ENCODE measurements around the gene PRPF4. TPM values are rescaled to one million over a fixed set of nuclear protein-coding genes. Genes with fewer than 3 reads are reported as not detected.
"Not testable (repeated sequence)": the region's sequence is repeated elsewhere in the genome, so short reads cannot be mapped to it uniquely, and the experiment has no call there.

Gene PRPF4
- total RNA-seq, 6 donors from 2014 or later: 7.1 to 18.2 (median 15.0) TPM

DNA sequence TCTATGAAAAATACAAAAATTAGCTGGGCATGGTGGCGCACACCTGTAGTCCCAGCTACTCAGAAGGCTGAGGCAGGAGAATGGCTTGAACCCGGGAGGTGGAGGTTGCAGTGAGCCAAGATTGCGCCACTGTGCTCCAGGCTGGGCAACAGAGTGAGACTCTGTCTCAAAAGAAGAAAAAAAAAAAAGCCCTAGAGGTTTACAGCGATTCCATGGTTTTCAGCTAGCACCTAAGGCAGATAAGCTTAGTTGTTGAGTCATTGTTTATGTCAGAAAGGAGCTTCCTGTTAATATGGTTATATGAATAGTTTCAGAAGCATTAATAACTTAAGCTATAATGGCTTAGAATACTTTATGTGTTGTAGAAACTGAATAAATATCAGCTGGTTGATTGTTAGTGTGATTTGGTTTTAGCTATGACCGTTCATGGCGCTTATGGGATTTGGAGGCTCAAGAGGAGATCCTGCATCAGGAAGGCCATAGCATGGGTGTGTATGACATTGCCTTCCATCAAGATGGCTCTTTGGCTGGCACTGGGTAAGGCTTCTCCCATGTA lies 14.7 kb downstream of the PRPF4 start:
- 92% methylated on average over 6 of the region's 6 CpGs for whole genome bisulfite sequencing, 2 donors
- Histone ChIP-seq H3K36me3 (peaks cover 51 to 82% (median 72%) of the 10 kb centered on the region in 4 donors), H3K4me3 (no peak overlapping the region), H3K4me1 (no peaks in the 10 kb centered on the region), H3K27me3 (no peaks in the 10 kb centered on the region), H3K9me3 (no peaks in the 10 kb centered on the region), H3K27ac (no peak overlapping the region)
- TF ChIP-seq EP300 (IDR thresholded peaks at IDR 0.05): no peak
- DNase-seq (no peak), ATAC-seq (ENCODE audit: low FRiP score in 2 of 2) (no peak)

DNA sequence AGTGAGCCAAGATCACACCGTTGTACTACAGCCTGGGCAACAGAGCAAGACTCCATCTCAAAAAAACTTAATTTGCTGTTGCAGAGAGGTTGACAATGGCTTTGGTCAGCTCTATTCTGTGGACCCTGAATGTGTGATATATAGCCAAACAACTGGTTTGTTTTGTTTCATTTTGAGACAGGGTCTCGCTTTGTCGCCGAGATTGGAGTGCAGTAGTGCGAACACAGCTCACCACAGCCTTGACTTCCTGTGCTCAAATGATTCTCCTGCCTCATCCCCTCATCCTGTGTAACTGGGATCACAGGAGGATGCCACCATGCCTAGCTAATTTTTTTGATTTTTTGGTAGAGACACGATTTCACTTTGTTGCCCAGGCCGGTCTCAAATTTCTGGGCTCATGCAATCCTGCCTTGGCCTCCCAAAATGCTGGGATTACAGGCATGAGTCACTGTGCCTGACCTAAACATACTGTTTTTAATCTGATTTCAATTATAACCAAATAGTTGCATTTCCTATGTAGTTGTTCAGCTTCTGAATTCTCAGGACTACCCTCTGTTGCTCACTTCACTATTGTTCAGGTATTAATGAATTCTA lies 17.9 kb downstream of the PRPF4 start:
- peaks cover 26 to 52% (median 45%) of the 10 kb centered on the region in 4 donors for H3K36me3 ChIP-seq
- no peak for TF ChIP-seq POLR2A (IDR thresholded peaks at IDR 0.05)
- TF ChIP-seq EP300 (IDR thresholded peaks at IDR 0.05): no peak
- TF ChIP-seq, protein P1, sequence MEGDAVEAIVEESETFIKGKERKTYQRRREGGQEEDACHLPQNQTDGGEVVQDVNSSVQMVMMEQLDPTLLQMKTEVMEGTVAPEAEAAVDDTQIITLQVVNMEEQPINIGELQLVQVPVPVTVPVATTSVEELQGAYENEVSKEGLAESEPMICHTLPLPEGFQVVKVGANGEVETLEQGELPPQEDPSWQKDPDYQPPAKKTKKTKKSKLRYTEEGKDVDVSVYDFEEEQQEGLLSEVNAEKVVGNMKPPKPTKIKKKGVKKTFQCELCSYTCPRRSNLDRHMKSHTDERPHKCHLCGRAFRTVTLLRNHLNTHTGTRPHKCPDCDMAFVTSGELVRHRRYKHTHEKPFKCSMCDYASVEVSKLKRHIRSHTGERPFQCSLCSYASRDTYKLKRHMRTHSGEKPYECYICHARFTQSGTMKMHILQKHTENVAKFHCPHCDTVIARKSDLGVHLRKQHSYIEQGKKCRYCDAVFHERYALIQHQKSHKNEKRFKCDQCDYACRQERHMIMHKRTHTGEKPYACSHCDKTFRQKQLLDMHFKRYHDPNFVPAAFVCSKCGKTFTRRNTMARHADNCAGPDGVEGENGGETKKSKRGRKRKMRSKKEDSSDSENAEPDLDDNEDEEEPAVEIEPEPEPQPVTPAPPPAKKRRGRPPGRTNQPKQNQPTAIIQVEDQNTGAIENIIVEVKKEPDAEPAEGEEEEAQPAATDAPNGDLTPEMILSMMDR (IDR thresholded peaks at IDR 0.05): no peak
- no peak for TF ChIP-seq POLR2AphosphoS5 (IDR thresholded peaks at IDR 0.05)
- 79 to 88% methylated on average over 7 of the region's 7 CpGs for WGBS, 2 donors
- no peak for DNase-seq
- no peak for ATAC-seq (ENCODE audit: low FRiP score in 2 of 2)
- H3K27ac ChIP-seq: no peak overlapping the region
- no peaks in the 10 kb centered on the region for H3K9me3 ChIP-seq
- no peak overlapping the region for H3K4me3 ChIP-seq
- no peaks in the 10 kb centered on the region for H3K4me1 ChIP-seq
- no peaks in the 10 kb centered on the region for H3K27me3 ChIP-seq

DNA sequence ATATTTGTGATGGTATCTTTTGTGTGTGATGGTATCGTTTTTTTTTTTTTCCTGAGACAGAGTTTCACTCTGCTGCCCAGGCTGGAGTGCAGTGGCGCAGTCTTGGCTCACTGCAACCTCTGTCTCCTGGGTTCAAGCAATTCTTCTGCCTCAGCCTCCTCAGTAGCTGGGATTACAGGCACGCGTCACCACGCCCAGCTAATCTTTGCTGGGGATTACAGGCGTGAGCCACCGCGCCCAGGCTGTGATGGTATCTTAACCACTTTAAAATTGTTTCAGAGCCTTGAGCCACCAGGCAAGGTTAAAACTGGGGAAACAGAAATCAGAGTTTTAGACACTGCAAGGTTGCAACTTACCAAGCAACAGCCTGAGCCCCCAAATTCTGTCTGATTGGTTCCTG lies 20.8 kb downstream of the PRPF4 start:
- 95 to 98% methylated on average over 8 of the region's 8 CpGs for WGBS, 2 donors
- not testable (repeated sequence) for ATAC-seq (ENCODE audit: low FRiP score in 2 of 2); H3K27me3 ChIP-seq; H3K27ac ChIP-seq; H3K4me1 ChIP-seq; DNase-seq; H3K9me3 ChIP-seq; H3K4me3 ChIP-seq
- H3K36me3 ChIP-seq: peaks cover 8 to 23% (median 18%) of the 10 kb centered on the region in 4 donors

DNA sequence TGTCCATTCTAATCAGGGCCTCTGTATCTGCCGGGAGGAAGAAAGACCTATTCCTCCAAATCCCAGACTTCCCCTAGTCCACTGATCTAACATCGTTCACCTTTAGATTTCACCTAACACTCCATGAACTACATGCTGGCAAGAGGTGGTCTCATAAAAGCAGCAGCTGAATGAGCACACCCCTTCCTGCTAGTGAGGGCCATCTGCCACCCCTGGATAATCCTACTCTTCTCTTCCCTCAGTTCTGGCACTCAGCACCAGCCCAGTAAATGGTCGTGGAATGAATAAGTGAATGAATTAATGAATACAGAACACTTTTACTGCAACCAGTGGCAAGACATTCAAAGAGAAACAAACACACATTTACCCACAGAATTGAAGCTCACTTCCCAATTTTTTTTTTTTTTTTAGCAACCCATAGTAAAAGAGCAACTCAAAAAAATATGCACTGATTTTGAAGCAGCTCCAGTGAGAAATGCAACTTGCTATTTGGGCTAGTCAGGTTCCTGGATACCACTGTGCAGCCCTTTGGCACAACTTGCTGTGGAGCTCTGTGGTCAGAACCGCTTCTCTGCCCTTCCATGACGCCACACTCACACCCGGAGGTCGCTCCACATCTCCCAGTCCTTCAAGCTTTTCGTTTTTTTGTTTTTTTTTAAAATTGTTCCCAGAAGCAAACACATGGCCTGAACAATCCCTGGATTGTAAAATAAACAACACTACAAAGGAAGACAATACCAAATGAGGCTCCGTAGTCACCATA lies 21.5 kb downstream of the PRPF4 start:
- no peak for DNase-seq
- Histone ChIP-seq H3K27ac (no peak overlapping the region), H3K9me3 (no peaks in the 10 kb centered on the region), H3K4me3 (no peak overlapping the region), H3K36me3 (peaks cover 3 to 16% (median 11%) of the 10 kb centered on the region in 4 donors), H3K4me1 (peaks cover 0 to 6% (median 0%) of the 10 kb centered on the region in 4 donors), H3K27me3 (no peaks in the 10 kb centered on the region)
- 73 to 75% methylated on average over 9 of the region's 9 CpGs for WGBS, 2 donors
- no peak for ATAC-seq (ENCODE audit: low FRiP score in 2 of 2)
- TF ChIP-seq POLR2AphosphoS5 (IDR thresholded peaks at IDR 0.05) (no peak), POLR2A (IDR thresholded peaks at IDR 0.05) (no peak), EP300 (IDR thresholded peaks at IDR 0.05) (no peak)
- TF ChIP-seq, protein P1 (IDR thresholded peaks at IDR 0.05): no peak

DNA sequence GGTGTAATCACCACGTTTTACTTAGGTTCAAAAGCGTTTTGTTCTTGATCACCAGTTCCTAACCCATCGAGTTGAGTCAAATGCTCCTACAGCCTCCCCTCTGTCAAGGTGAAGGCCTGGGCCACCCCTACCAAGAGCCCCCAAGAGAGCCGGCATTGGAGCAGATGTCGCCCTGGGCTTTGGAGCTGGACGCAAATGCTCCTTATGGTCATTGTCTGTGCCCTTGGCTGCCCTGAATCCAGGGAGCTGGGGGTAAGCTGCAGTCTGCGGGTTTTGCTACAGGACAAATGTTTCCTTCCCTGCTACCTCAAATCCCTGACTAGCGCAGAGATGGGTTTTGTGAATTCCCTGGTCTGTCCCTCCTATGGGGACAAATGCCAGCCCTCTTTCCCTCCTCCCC lies 22.9 kb downstream of the PRPF4 start:
- Histone ChIP-seq H3K4me1 (peaks cover 0 to 6% (median 0%) of the 10 kb centered on the region in 4 donors), H3K27me3 (no peaks in the 10 kb centered on the region), H3K9me3 (no peaks in the 10 kb centered on the region), H3K4me3 (no peak overlapping the region), H3K27ac (no peak overlapping the region), H3K36me3 (peaks cover 0 to 3% (median under 1%) of the 10 kb centered on the region in 4 donors)
- 93 to 98% methylated on average over 8 of the region's 8 CpGs for WGBS, 2 donors
- no peak for ATAC-seq (ENCODE audit: low FRiP score in 2 of 2)
- DNase-seq: no peak
- TF ChIP-seq, protein P1 (IDR thresholded peaks at IDR 0.05): no peak
- no peak for TF ChIP-seq POLR2A (IDR thresholded peaks at IDR 0.05)
- TF ChIP-seq POLR2AphosphoS5 (IDR thresholded peaks at IDR 0.05): no peak
- TF ChIP-seq EP300 (IDR thresholded peaks at IDR 0.05): no peak

All from upper lobe of left lung (tissue), 6 donors.